ENCODE measurements around the gene EPHB6.

Gene EPHB6

DNA sequence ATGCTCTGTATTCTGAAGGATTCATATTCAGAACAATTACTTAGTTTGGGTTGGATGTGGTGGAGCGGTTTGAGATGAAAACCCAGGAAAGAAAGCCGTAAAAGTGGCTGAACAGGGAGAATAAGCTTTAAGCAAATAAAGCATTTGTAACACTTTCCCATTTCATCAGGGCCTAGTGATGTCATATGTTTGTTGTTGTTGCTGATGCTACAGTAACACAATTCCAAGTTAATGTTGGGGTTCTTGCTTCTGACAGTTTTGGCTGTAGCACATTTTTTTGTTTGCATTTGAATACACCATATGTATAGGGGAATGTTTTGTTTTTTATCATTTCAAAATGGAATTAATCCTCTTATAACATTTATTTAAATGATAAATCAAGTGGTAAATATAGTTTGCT is 40.4 kb upstream of the EPHB6 start:
- Histone ChIP-seq H3K9me3 (ENCODE audit: low read length) (no peaks in the 10 kb centered on the region), H2AFZ (ENCODE audit: low read depth, low read length) (no peak overlapping the region), H3K27me3 (ENCODE audit: insufficient read depth, low read length) (no peaks in the 10 kb centered on the region), H3K4me1 (ENCODE audit: insufficient read depth, low read length) (no peaks in the 10 kb centered on the region), H3K36me3 (ENCODE audit: insufficient read depth, low read length) (no peaks in the 10 kb centered on the region), H3K4me3 (ENCODE audit: low read length) (no peak overlapping the region)

DNA sequence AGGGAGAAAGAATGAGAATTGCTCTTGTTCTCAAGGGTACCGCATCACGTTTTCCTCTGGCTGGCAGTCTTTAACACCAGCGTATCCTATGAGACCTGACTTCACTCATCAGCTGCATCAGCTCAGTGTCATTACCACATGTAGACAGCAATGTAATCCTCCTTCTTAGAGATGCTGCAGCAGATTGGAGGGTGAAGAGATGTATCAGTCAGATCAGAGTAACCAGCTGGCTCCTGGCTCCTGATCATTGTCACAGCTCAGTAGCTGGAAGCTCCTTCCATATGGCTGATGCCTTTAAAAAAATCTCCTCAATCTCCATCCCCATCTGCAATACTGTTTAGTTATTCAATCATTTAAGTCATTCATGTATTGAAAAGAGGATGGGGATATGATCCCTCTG is 39.7 kb upstream of the EPHB6 start:
- Histone ChIP-seq H3K36me3 (ENCODE audit: insufficient read depth, low read length) (no peaks in the 10 kb centered on the region), H3K4me1 (ENCODE audit: insufficient read depth, low read length) (no peaks in the 10 kb centered on the region), H3K27me3 (ENCODE audit: insufficient read depth, low read length) (no peaks in the 10 kb centered on the region), H3K4me3 (ENCODE audit: low read length) (no peak overlapping the region), H2AFZ (ENCODE audit: low read depth, low read length) (no peak overlapping the region), H3K9me3 (ENCODE audit: low read length) (no peaks in the 10 kb centered on the region)

DNA sequence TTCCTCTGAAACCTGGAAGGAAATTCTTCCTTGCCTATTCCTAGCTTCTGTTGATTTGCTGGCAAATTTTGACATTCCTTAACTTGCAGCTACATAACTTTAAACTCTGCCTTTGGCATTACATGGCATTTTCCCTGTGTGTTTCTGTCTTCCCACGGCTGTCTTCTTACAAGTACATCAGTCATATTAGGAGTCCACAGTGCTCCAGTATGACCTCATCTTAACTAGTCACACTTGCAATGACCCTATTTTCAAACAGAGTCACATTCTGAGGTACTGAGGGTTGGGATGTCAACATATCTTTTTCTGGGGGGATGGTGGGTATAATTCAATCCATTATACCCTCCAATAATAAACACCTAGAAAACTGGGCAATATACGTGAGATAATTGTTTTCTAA is 37.4 kb upstream of the EPHB6 start:
- H3K4me1 ChIP-seq (ENCODE audit: insufficient read depth, low read length): no peaks in the 10 kb centered on the region
- no peaks in the 10 kb centered on the region for H3K9me3 ChIP-seq (ENCODE audit: low read length)
- no peak overlapping the region for H2AFZ ChIP-seq (ENCODE audit: low read depth, low read length)
- no peaks in the 10 kb centered on the region for H3K36me3 ChIP-seq (ENCODE audit: insufficient read depth, low read length)
- H3K4me3 ChIP-seq (ENCODE audit: low read length): no peak overlapping the region
- H3K27me3 ChIP-seq (ENCODE audit: insufficient read depth, low read length): no peaks in the 10 kb centered on the region

DNA sequence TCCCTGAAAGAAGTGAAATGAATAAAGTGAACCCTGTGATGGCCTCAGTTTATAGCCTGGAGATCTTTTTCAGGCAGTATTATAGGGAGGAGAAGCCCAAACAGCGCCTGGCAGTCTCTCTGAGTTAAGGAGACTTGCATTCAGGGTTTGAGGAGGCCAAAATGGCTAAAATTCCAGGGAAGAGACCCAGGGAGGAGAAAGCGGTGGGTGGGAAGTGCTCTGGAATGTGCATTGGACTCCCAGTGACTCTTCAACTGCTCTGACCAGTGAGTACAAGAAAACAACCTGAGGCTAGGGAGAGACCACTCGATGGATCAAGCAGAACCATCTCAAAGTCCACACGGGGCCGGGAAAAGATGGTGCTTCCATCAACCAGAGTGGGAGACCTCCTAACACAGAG is 35.3 kb upstream of the EPHB6 start:
- Histone ChIP-seq H3K36me3 (ENCODE audit: insufficient read depth, low read length) (no peaks in the 10 kb centered on the region), H3K4me1 (ENCODE audit: insufficient read depth, low read length) (no peaks in the 10 kb centered on the region), H2AFZ (ENCODE audit: low read depth, low read length) (no peak overlapping the region), H3K9me3 (ENCODE audit: low read length) (no peaks in the 10 kb centered on the region), H3K27me3 (ENCODE audit: insufficient read depth, low read length) (no peaks in the 10 kb centered on the region), H3K4me3 (ENCODE audit: low read length) (no peak overlapping the region)

DNA sequence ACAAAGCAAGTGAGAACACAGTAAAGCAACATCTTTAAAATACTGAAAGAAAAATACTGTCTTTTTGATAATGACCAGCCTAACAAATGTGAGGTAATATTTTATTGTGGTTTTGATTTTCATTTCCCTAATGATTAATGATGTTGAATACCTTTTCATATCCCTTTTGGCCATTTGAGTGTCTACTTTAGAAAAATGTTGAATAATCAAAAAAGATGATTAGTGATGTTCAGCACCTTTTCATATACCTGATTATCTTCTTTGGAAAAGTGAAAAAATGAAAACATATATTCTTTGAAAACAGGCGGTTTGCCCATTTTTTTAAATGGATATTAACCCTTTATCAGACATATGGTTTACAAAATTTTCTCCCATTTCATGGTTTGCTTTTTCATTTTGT is 32.2 kb upstream of the EPHB6 start:
- no peaks in the 10 kb centered on the region for H3K9me3 ChIP-seq (ENCODE audit: low read length)
- no peak overlapping the region for H3K4me3 ChIP-seq (ENCODE audit: low read length)
- H3K4me1 ChIP-seq (ENCODE audit: insufficient read depth, low read length): no peaks in the 10 kb centered on the region
- H3K27me3 ChIP-seq (ENCODE audit: insufficient read depth, low read length): no peaks in the 10 kb centered on the region
- no peaks in the 10 kb centered on the region for H3K36me3 ChIP-seq (ENCODE audit: insufficient read depth, low read length)
- H2AFZ ChIP-seq (ENCODE audit: low read depth, low read length): no peak overlapping the region

DNA sequence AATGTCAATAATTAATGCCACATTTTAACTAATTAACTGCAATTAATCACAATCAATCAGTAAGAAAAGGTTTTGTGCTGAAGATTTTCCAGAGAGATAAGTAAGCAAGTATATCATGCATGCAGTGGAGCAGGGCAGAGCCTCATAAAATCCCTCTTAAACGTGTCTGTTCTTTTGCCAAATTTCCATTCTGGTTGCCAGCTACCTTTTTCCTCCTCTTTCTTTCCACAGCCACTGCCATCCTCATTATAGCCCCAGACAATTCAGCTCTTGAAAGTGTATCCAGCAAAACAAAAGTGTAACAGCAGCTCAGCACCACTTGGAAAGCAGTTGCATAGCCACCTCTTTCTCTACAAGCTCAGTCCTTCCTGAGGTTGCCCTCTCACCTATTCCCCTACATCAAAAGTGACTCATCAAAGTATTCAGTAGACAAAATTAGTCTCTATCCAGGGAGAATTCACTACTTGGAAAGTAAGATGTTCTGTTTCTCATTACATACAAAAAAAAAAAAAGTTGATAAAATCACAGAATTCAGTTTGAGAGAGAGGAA is 26.9 kb upstream of the EPHB6 start:
- no peak overlapping the region for H3K4me3 ChIP-seq (ENCODE audit: low read length)
- H3K4me1 ChIP-seq (ENCODE audit: insufficient read depth, low read length): no peaks in the 10 kb centered on the region
- no peaks in the 10 kb centered on the region for H3K27me3 ChIP-seq (ENCODE audit: insufficient read depth, low read length)
- no peaks in the 10 kb centered on the region for H3K36me3 ChIP-seq (ENCODE audit: insufficient read depth, low read length)
- H2AFZ ChIP-seq (ENCODE audit: low read depth, low read length): no peak overlapping the region
- H3K9me3 ChIP-seq (ENCODE audit: low read length): no peaks in the 10 kb centered on the region

DNA sequence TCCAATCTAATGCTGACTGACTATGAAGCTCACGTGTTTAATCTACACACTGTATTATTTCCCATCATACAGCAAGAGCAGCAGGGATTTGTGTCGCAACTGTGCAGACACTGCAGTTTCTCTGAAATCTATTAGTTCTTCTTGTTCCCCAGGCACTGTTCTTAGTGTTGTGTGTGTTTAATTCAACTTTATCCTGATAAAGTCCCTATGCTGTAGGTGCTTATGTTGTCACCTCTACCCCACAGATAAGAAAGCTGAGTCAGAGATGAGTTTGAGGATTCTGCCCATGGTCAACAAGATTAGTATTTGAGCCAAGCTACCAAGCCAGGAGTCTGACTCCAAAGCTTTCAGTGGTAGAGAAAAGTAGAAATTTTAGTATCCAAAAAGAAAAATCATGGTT is 22.5 kb upstream of the EPHB6 start:
- H3K4me1 ChIP-seq (ENCODE audit: insufficient read depth, low read length): no peaks in the 10 kb centered on the region
- H3K9me3 ChIP-seq (ENCODE audit: low read length): no peaks in the 10 kb centered on the region
- no peak overlapping the region for H2AFZ ChIP-seq (ENCODE audit: low read depth, low read length)
- H3K4me3 ChIP-seq (ENCODE audit: low read length): no peak overlapping the region
- no peaks in the 10 kb centered on the region for H3K27me3 ChIP-seq (ENCODE audit: insufficient read depth, low read length)
- H3K36me3 ChIP-seq (ENCODE audit: insufficient read depth, low read length): no peaks in the 10 kb centered on the region

DNA sequence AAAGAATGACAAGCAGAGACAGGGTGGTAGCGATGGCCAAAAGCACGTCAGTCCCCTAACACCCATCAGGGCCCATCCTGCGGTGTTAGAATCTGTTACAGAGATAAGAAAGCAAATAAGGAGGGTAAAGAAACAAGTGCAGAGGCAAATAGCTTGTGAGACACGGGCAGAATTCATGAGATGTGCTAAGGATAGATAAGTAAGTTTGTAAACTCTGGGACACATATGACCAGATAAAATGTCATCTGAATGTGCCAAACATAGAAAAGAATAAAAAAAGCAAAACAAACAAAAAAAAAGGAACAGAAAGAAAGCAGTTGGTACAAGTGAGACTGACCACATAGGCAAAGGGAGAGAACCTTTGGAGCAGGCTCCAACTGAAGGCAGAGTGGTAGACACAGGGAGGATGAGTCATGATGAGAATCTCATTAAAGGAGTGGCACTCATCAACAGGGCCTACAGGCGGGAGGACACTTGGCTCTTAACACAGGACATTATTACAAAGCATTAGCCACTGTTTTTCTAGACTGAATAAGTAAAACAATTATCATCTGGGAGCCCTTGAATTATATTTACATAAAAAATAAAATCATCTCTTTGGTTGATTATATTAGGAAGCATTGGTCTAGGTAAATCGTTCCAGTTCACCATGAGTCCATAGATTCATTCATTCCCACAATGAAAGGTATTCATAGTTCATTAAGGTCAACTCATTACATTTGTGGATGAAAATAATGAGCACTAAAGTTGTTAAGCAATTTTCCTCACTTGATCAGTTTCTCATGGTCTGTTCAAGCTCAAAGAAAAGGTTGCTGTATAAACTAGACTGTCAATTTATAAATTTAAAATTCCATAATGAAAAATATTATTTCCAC is 21.5 kb upstream of the EPHB6 start:
- H3K9me3 ChIP-seq (ENCODE audit: low read length): no peaks in the 10 kb centered on the region
- H3K4me3 ChIP-seq (ENCODE audit: low read length): no peak overlapping the region
- H2AFZ ChIP-seq (ENCODE audit: low read depth, low read length): no peak overlapping the region
- no peaks in the 10 kb centered on the region for H3K36me3 ChIP-seq (ENCODE audit: insufficient read depth, low read length)
- H3K27me3 ChIP-seq (ENCODE audit: insufficient read depth, low read length): no peaks in the 10 kb centered on the region
- H3K4me1 ChIP-seq (ENCODE audit: insufficient read depth, low read length): no peaks in the 10 kb centered on the region

DNA sequence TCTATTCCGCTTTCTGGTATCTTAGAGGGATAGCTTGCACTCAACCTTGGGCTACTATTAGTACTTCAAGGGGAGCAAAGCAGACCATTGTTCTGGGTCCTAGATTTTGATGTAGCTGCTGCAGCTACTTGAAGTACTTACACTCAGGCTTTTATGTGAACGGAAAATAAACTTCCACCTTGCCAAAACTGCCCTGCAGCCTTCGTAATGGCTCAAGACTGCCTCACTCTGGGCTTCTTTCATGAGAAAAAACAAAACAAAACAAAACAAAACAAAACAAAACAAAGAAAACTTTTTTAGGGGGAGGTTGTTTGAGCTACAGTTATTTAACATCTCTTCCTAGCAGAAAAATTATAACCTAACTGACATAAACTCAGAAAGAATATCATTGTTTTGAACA is 19.4 kb upstream of the EPHB6 start:
- no peaks in the 10 kb centered on the region for H3K27me3 ChIP-seq (ENCODE audit: insufficient read depth, low read length)
- no peaks in the 10 kb centered on the region for H3K36me3 ChIP-seq (ENCODE audit: insufficient read depth, low read length)
- H3K4me3 ChIP-seq (ENCODE audit: low read length): no peak overlapping the region
- H3K4me1 ChIP-seq (ENCODE audit: insufficient read depth, low read length): no peaks in the 10 kb centered on the region
- no peaks in the 10 kb centered on the region for H3K9me3 ChIP-seq (ENCODE audit: low read length)
- no peak overlapping the region for H2AFZ ChIP-seq (ENCODE audit: low read depth, low read length)

DNA sequence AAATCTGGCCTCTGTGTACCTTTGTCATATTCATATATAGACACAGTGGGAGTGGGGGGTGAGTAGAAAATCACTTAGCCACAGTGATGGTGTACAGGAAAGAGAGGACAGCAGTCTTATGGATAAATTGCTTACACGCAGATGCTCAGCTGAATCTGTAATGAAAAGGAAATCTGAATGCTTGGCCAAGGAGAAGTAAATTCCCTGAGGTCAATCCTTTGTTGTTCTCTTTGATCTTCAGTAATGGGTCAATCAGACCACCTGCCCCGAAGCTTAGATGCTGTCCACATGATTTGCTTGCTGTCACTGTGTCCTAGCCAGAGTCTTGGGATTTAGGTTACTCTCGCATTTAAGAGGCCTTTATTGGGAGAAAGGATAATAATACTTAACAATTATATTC is 18.4 kb upstream of the EPHB6 start:
- no peaks in the 10 kb centered on the region for H3K9me3 ChIP-seq (ENCODE audit: low read length)
- no peaks in the 10 kb centered on the region for H3K27me3 ChIP-seq (ENCODE audit: insufficient read depth, low read length)
- H3K4me3 ChIP-seq (ENCODE audit: low read length): no peak overlapping the region
- H3K36me3 ChIP-seq (ENCODE audit: insufficient read depth, low read length): no peaks in the 10 kb centered on the region
- H3K4me1 ChIP-seq (ENCODE audit: insufficient read depth, low read length): no peaks in the 10 kb centered on the region
- no peak overlapping the region for H2AFZ ChIP-seq (ENCODE audit: low read depth, low read length)

DNA sequence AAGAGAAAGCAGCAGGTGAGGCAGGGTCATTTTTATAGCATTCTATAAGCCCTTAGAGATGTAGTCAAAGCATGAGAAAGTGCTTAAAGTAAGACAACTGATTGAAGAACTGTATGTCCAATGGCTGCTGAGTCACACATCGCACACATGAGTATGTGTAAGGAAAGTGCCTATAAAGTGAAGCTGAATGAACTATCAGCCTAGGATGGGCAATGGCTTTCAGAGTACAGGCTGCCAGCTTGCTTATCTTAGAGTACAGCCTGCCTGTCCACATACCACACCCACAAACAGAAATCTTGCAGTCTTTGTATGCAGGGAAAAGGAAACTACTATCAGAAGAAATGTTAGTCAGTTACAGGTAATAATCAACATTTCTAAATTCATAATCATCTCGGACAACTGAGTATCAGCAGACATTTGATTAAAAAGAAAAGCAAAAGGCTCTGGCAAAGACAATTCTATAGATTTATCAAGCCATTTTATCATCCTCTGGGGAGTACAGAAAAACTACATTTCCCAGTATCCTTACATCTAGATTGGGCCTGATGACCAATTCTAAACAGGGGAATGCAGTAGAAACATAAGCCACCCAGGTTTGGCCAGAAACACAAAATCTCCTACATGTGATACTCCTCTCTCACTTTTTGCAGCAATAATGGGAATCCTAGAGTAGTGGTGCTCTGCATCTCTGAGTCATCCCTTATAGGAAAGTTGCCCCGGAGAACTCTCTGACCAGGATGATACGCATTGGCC is 16.2 kb upstream of the EPHB6 start:
- Histone ChIP-seq H2AFZ (ENCODE audit: low read depth, low read length) (no peak overlapping the region), H3K36me3 (ENCODE audit: insufficient read depth, low read length) (no peaks in the 10 kb centered on the region), H3K4me3 (ENCODE audit: low read length) (no peak overlapping the region), H3K27me3 (ENCODE audit: insufficient read depth, low read length) (no peaks in the 10 kb centered on the region), H3K4me1 (ENCODE audit: insufficient read depth, low read length) (no peaks in the 10 kb centered on the region), H3K9me3 (ENCODE audit: low read length) (no peaks in the 10 kb centered on the region)

DNA sequence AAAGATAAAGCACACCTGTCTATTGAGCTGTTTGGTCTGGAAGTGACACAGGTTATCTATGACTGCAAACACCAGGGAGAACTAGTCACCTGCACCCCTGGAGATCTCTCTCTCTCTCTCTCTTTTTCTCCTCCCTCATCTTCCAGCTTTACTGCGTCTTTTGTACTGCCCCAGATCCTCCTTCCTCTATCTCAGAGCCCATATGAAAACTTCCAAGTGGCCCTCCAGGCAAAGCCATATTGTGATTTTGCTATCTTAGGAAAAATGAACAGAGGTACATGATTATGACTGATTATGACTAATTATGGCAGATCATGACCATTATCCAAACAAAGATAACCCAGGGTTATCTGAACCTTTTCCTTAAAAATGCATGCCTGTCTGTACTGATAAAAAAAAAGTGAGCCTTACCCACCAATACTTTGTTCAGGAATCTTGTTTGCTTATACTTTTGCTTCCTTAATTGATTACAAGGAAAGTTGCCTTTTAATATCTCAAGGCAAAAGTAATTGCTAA is 12.6 kb upstream of the EPHB6 start:
- H3K36me3 ChIP-seq (ENCODE audit: insufficient read depth, low read length): no peaks in the 10 kb centered on the region
- no peaks in the 10 kb centered on the region for H3K9me3 ChIP-seq (ENCODE audit: low read length)
- no peaks in the 10 kb centered on the region for H3K4me1 ChIP-seq (ENCODE audit: insufficient read depth, low read length)
- no peak overlapping the region for H2AFZ ChIP-seq (ENCODE audit: low read depth, low read length)
- H3K4me3 ChIP-seq (ENCODE audit: low read length): no peak overlapping the region
- no peaks in the 10 kb centered on the region for H3K27me3 ChIP-seq (ENCODE audit: insufficient read depth, low read length)

DNA sequence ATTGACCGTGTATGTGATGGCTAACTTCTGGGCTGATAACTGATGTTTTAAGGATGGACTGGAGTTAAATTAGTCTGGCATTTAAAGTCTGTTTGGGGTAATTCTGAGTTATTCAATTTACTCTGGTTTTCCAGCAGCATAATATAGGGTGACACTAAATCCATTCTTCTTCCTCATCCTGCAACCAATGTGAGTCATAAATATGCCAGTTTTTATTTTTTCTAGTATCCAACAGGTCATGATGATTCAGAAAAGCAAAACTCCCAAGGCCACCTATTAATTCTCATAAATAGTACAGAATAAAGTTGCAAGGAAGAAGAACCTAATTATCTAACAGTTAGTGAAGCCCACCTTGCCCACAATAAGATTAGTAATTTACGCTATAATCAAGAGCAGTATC is 7.5 kb upstream of the EPHB6 start:
- Histone ChIP-seq H3K4me1 (ENCODE audit: insufficient read depth, low read length) (no peaks in the 10 kb centered on the region), H3K4me3 (ENCODE audit: low read length) (no peak overlapping the region), H3K27me3 (ENCODE audit: insufficient read depth, low read length) (no peaks in the 10 kb centered on the region), H2AFZ (ENCODE audit: low read depth, low read length) (no peak overlapping the region), H3K9me3 (ENCODE audit: low read length) (no peaks in the 10 kb centered on the region), H3K36me3 (ENCODE audit: insufficient read depth, low read length) (no peaks in the 10 kb centered on the region)

Measured in neuron (in vitro differentiated cells).